Epithelial cell of esophagus (primary cell): ENCODE measurements around the gene RPP25.
A peak's percentile ranks its signal among the peaks of the same experiment; 100 is the strongest.

ENCODE experiments used
- DNase-seq: peaks from one replicate; pipeline ENCODE4 v3.0.0; 2010; ENCODE audit warnings: low read depth
- H3K4me3 ChIP-seq: 2 replicates; pipeline ENCODE4 v1.5.1; 2011; ENCODE audit warnings: mild to moderate bottlenecking, low read length, control low read depth
- CTCF ChIP-seq: IDR thresholded peaks from 2 replicates; pipeline ENCODE4 v1.5.1; 2011; ENCODE audit warnings: low read depth, mild to moderate bottlenecking, low read length, control low read depth, inconsistent platforms; ENCODE audit not compliant: insufficient read depth; ENCODE audit errors: missing control alignments

Gene RPP25

GRCh38 chr15:74956648-74957475, at the start of gene RPP25:
RPP25 (minus strand) TSS chr15:74956772; CDS start chr15:74956583, 189 bp downstream.
- TF ChIP-seq CTCF, result no peak
- peak; percentile 71 for DNase-seq
- peak within 1 kb of the TSS; percentile 51 for H3K4me3 ChIP-seq

GRCh38 chr15:75002398-75002797, 45.8 kb upstream of the RPP25 start:
- TF ChIP-seq CTCF, result no peak
- H3K4me3 ChIP-seq, result no peak overlapping the region
- DNase-seq, result no peak

- no peak for TF ChIP-seq CTCF
- no peak overlapping the region for H3K4me3 ChIP-seq
- DNase-seq, result no peak
These were observed 44.7 kb upstream of the RPP25 start for GRCh38 chr15:75001310-75001709.

- DNase-seq, result no peak
- no peak for TF ChIP-seq CTCF
- no peak overlapping the region for H3K4me3 ChIP-seq
These were observed 41.0 kb upstream of the RPP25 start for GRCh38 chr15:74997543-74997942.

GRCh38 chr15:74997141-74997540, 40.6 kb upstream of the RPP25 start:
- TF ChIP-seq CTCF, result no peak
- no peak overlapping the region for H3K4me3 ChIP-seq
- DNase-seq, result no peak

GRCh38 chr15:74995779-74996765, 39.5 kb upstream of the RPP25 start:
- no peak for TF ChIP-seq CTCF
- DNase-seq, result no peak
- H3K4me3 ChIP-seq, result peak overlapping the region; percentile 60
